ENCODE measurements around the gene AGTRAP.

Gene AGTRAP

GRCh38 chr1:11736746-11737639 lies 1.1 kb downstream of the AGTRAP start:
- no peak for DNase-seq (ENCODE audit: low read depth)

DNA sequence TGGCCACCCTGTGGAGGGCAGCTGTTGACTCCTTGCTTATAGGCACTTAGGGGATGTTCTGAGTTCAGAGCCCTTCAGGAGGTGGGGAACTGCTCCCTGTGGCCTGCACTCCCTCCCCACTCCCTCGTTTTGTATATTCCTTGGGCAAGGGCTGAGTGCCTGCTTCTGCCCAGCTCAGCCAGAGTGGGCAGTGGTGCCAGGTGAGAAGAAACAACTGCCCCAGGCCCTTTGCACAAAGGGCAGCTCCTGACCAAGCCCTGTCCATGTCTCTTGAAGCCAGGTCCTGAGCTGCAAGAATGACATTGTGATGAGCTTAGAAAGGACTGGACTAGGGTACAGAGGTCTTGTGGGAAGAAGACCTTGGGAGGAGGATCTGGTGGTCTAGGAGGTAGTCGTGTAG lies 2.2 kb downstream of the AGTRAP start:
- no peak for DNase-seq (ENCODE audit: low read depth)

- DNase-seq (ENCODE audit: low read depth): no peak
Observed at GRCh38 chr1:11738783-11739182, 2.8 kb downstream of the AGTRAP start.

- DNase-seq (ENCODE audit: low read depth): no peak
Observed at GRCh38 chr1:11740258-11741192, 4.6 kb downstream of the AGTRAP start.

DNA sequence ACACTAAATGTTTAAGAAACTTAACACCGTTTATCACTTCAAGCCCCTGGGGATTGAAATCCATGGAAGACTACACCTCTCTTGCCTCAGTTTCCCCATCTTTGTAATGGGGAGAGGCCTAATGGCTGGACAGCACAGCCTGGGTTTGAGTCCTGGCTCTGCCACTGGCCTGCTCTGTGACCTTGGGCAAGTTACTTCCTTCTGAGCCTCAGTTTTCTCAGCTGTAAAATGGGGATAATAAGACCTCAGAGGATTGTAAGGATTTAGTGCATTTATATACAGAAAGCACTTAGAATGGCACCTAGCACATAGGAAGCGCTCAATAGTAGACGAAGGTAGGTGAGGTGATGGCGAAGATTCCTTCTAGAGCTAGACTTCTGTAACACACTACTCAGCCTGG lies 5.5 kb downstream of the AGTRAP start:
- no peak for DNase-seq (ENCODE audit: low read depth)

- no peak for DNase-seq (ENCODE audit: low read depth)
Observed at GRCh38 chr1:11741919-11742558, 6.1 kb downstream of the AGTRAP start.

- DNase-seq (ENCODE audit: low read depth): no peak
Observed at GRCh38 chr1:11744287-11744686, 8.4 kb downstream of the AGTRAP start.

DNA sequence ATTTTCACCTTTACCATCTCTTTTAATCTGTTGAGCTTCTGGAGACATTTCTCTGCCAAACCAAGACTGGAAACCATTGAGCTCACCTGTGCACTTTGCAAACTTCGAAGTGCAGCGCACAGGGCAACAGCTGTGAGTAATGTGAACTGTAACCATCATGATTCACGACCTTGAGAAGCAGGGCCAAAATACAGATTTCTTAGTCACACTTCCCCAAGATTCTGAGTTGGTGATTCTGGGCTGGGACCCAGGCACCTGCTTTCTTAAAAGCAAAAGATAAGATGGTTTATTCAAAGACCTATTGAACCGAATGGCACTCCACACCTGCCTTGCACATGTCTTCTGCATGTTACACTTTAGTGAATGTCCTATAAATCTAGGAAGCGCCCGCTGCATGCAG lies 10.2 kb downstream of the AGTRAP start:
- DNase-seq (ENCODE audit: low read depth): no peak

- DNase-seq (ENCODE audit: low read depth): no peak
Observed at GRCh38 chr1:11746795-11747487, 11.0 kb downstream of the AGTRAP start.

DNA sequence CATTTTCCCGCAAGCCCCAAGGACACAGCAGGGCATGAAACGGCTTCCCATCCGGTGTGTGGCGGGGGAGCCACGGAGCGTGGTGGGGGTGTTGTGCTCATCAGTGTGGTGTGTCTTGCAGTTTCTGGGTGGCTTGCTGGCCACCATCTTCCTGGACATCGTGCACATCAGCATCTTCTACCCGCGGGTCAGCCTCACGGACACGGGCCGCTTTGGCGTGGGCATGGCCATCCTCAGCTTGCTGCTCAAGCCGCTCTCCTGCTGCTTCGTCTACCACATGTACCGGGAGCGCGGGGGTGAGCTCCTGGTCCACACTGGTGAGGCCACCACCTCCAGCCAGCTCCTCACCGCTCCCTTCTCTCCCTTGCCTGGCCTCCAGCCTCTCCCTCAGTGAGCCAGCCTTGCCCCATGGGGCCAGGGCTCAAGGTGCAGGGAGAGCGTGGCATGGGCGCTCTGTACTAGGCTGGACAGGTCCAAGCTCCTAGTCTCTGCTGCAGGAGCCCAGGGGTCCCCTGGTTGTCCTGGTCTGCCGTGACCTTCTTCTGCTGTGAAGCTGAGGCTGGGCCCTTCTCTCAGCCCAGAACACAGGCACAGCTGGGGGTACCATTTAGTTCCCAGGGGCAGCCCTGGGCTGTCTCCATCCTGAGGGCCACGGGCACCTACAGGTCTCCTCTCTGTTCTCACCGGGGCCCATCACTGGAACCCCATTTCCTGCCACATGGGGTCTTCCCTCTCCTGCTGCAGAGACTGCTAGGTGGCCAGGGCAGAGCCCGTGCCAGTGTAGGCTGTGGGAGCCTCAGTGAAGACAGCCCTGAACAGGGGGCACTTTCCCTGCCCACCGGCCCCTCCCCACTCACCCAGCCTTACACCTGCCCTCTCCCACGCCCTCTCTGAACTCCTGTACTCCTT lies 12.6 kb downstream of the AGTRAP start:
- no peak for DNase-seq (ENCODE audit: low read depth)

GRCh38 chr1:11749203-11749689 lies 13.3 kb downstream of the AGTRAP start:
- DNase-seq (ENCODE audit: low read depth): no peak

DNA sequence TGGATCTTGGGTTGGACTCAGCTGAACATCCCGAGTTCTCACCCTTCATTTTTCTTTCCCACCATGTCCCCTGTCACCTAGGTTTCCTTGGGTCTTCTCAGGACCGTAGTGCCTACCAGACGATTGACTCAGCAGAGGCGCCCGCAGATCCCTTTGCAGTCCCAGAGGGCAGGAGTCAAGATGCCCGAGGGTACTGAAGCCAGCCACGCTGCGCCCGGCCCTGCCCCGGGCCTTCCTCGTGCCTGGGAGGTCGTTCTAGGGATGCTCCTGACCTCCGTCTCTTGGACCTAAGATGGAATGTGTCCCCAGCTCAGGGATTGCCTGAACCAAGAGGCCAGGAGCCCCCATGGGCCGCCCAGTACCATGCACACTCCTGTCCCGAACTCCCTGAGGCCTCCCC lies 14.1 kb downstream of the AGTRAP start:
- no peak for DNase-seq (ENCODE audit: low read depth)

GRCh38 chr1:11751087-11751486 lies 15.2 kb downstream of the AGTRAP start:
- DNase-seq (ENCODE audit: low read depth): no peak

DNA sequence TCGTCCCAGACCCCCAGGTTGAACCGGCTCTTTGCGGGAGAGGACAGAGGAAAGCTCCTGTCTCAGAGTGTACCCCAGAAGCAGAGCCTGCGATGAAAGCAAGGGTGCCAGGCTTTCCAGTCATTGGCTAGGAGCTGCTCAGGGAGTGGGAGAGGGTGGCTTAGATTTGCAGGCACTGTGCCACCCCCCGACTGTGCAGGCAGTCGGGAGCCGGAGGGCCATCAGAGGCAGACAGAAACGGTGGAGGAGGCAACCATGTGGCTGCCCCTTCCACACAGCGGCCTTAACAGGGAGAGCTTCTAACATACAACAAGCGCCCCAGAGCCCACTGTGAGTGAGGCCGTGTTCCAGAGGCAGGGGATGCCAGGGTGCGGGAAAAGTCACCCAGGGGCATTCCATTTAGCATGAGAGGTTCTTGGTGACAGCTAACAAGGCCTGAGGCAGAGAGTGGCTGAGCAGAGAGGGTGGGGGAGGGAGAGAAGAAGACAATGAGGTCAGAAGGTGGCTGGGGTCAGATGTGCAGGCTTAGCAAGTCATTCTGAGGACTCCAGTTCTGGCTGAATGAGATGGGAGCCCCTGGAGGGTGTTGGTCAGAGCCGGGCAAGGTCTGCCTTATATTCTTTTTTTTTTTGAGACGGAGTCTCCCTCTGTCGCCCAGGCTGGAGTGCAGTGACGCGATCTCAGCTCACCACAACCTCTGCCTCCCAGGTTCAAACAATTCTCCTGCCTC lies 16.6 kb downstream of the AGTRAP start:
- no peak for DNase-seq (ENCODE audit: low read depth)

DNA sequence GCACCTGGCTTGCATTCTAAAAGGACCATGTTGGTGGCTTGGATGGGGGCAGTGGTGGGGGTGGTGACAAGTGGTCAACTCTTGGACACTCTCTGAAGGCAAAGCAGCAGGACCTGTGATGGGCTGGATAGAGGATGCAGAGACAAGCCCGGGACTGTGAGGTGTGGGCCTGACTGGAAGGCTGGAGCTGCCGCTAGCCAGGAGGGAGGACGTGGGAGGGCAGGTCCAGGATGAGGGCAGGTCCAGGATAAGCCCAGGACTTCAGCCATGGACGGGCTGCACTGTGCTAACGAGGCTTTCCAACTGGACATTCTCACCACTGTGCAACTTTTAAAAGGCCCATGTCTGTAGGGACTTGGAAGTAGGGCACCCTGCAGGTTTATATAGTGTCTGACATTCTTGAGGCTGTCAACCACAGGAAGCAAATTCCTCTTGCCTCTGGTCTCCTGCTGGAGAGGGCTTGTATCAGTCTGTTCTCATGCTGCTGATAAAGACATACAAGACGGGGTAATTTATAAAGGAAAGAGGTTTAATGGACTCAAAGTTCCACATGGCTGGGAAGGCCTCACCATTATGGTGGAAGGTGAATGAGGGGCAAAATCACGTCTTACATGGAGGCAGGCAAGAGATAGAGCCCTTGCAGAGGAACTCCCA lies 17.7 kb downstream of the AGTRAP start:
- no peak for DNase-seq (ENCODE audit: low read depth)

GRCh38 chr1:11757047-11757446 lies 21.1 kb downstream of the AGTRAP start:
- DNase-seq (ENCODE audit: low read depth): no peak

DNA sequence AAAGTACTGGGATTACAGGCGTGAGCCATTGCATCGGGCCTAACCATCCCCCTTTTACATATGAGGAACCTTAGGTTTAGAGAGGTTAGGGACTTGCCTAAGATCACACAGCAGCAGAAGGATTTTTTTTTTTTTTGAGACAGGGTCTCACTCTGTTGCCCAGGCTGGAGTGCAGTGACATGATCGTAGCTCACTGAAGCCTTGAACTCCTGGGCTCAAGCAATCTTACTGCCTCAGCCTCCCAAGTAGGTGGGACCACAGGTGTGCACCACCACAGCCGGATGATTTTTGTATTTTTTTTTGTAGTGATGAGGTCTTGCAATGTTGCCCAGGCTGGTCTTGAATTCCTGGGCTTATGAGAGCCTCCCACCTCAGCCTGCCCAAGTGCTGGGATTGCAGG lies 23.9 kb downstream of the AGTRAP start:
- DNase-seq (ENCODE audit: low read depth): no peak

- no peak for DNase-seq (ENCODE audit: low read depth)
Observed at GRCh38 chr1:11761285-11761684, 25.3 kb downstream of the AGTRAP start.

DNA sequence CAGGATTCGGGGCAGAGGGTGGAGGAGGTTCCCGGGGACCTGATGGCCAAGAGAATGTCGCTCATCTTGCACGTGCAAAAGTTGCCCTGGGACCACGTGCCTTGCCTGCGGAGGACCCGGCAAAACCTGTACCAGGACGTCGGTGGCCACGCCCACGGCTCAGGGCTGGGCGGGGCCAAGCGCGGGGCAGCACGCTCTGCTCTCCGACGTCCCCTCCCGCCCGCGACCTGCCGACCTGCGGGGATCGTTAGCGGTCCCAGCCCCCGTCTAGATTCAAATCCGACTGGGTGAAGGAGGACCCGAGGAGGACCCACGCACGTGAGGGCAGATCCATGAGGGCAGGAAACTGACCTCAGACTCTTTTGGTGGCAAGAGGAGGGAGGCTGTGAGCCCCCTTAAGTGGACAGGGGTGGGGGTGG lies 26.1 kb downstream of the AGTRAP start, which contains the start of gene C1orf167:
Gene C1orf167 (plus strand): TSS at position 206 of the 419 bp plus-strand sequence. CDS start 2,208 bp downstream, outside the sequence.
- no peak for DNase-seq (ENCODE audit: low read depth)

Measured in stimulated activated CD8-positive, alpha-beta memory T cell treated with anti-CD3 and anti-CD28 coated beads, Interleukin-12 subunit alpha, Interleukin-12 subunit beta, amount 100 ng/mL, for 4 hours (primary cell).